HTERT RPE-1 (cell line): ENCODE data around the gene EEIG1.

Source experiments
- in situ Hi-C: fragments of 300-500 bp; cut with MboI; formaldehyde crosslinking; loops from 4 replicates; pipeline ENCODE4 v1.14.3; 2020; ENCODE audit warnings: low sequenced_read_pairs

Gene EEIG1

DNA sequence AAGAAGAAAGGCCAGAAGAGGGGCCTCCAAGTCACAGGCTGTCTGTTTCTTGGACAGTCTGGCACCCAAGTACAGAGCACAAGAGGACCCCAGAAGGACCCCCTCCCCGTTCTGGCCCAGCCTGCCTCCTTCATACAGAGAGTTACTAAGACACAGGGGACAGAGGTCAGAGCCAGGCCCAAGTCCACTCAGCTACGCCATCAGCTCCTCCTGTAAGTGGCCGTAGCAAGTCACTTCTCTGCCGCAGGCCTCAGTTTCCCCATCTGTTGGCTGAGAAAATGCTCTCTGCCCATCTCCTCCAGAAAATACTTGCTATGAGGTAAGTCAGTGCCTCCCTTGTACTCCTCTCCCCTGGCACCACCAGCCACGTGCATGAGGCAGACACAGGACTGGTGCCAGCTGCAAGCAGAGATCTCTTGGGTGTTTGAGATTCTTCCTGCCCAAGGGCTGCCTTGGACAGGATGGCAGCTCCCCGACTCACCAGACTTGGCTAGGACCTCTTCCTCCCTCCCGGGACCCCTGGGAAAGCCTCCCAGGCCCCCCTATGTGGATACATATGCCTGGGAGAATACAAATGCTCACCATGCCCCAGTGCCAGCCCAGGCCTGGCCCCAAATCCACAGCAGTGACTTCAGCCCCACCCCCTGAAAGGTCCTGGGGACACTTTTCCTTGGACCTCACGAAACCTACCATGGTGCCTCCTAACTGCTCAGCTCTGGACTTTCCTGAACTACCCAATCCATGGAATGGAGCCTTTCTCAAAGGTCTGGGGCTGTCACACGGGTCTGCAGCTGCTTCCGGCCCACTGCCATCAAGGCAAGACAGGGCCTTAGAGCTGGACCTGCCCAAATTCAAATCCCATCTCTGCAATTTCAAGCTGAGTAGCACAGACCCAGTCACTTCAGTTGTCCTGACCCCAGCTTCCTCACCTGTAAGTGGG, 5.1 kb downstream of the EEIG1 start:
- in situ Hi-C loops = no loop called here

- in situ Hi-C loops = no loop called here
Observed at GRCh38 chr9:127974769-127975261, 6.0 kb downstream of the EEIG1 start.

- in situ Hi-C loops = no loop called here
Observed at GRCh38 chr9:127974001-127974768, 6.6 kb downstream of the EEIG1 start.

DNA sequence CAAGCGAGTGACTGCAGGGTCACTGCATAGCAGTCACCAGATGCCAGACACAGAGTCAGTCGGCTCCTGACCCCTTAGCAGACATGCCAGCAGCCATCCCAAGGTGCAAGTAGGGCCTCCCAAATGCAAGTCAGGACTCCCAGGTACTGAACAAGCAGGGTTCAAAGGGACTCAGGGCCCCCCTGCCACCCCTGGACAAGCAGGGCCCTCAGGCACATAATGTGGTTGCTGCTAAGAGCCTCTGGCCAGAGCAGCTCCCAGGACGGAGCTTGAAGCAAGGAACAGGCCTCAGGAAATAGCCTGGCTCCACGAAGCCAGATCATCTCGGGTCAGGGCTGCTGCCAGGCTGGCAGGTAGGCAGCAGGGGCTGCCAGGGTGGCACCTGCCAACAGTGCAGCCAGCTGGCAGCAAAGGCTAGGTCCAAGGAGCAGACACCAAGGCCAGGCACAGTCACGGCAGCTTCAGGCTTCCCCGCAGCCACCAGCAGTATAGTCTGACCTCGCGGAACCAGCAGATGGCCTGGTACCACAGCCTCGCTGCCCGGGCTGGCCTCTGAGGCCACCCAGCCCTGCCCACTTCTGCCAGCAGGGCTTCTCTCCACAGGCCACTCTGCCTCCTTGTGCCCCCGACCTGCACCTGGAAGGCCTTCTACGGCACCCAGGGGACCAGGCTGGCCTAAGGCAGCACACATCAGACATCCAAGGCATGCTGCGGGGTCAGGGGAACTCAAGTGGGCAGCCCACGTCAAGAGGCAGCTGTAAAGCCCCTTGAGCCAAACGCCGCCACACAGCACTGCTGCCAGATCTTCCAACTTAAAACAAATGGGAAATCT, 7.4 kb downstream of the EEIG1 start:
- in situ Hi-C loops = no loop called here

- in situ Hi-C loops = no loop called here
Observed at GRCh38 chr9:127972236-127972871, 8.4 kb downstream of the EEIG1 start.

DNA sequence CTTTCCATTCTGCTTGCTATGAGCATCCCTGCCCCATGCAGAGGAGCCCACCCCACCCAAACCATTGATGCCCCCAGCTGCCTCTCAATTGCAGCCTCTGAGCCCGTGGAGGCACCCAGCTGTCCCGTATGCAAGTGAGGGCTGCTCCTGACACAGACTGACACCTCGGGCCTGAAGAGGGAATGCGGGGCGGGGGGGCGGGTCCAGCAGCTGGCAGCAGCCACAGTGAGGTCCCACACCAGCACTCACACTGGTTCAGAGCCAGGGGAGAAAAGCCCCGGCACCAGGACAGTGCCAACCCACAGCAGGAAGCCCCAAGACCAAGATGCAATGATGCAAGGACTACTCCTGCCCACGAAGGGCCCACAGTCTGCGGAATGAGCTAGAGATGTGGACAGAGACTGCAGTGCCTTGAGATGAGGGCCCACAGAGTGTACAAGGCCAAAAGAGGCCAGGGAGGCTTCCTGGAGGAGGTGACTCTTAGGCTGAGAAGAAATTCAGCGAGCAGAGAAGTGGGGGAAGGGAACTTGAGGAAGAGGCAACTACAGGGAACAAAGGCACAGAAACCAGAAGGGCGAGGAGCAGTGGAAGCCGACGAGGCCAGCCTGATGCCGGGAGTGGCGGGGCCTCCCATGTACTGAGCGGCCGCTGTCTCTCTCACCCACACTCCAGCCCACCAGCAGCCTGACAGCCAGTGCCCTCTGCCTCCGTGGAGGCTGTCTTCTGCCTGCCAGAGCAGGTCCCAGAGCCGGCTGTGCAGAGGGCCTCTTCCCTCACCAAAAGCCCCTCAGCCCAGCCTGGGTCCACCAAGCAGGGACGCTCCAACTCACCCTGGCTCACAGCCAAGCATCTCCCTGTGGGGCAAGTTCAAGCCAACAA, 9.2 kb downstream of the EEIG1 start:
- in situ Hi-C loops = no loop called here

GRCh38 chr9:127970401-127971313, 10.1 kb downstream of the EEIG1 start:
- in situ Hi-C loops = no loop called here

GRCh38 chr9:127968700-127969383, 11.9 kb downstream of the EEIG1 start:
- in situ Hi-C loops = no loop called here

DNA sequence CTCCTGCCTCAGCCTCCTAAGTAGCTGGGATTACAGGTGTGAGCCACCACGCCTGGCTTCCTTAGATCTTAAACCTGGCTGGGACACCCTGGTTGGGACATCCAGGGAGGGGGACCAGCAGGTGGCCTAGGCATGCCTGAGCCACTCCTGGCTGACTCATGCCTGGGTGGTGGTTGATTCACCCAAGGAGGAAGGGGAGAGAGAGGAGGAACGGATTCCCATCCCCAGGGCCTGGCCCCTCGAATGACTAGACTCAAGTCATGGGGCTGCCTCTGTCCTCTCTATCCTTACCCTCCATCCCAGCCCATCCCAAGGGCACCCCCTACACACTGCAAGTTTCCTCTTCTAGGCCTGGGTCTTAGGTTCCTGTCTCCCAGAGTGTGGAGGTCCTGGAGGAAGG, 12.7 kb downstream of the EEIG1 start:
- in situ Hi-C loops = no loop called here

DNA sequence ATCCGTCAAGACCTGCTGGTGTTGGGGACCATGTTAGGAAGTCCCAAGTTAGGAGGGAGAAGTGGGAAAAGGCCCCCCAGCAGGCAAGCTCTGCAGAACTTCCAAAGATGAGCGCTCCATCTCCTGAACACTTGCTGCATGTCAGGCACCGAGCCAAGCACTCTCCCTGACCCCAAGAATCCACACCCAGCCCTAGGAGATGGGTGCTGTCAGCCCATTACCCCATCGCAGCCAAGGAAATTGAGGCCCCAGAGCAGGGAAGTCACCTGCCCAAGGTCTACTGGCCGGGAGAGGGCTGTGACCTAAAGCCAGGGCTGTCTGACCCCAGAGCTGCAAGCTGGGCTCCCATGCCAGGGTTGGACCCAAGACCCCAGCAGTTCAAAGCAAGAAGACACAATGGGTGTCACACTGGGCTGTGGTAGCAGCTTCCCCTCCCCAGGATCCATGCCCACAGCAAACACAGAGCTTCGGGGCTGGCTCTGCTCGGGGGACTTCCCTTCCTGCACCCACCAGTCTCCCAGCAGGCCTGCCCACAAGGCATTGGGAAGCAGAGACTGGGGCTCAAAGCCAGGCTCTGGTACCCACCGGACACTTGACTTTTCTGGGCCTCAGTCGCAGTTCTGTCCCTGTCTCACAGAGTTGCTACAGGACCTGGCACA, 13.5 kb downstream of the EEIG1 start:
- in situ Hi-C loops = no loop called here

GRCh38 chr9:127966416-127967150, 14.2 kb downstream of the EEIG1 start:
- in situ Hi-C loops = no loop called here

GRCh38 chr9:127965953-127966352, 14.8 kb downstream of the EEIG1 start:
- in situ Hi-C loops = no loop called here

DNA sequence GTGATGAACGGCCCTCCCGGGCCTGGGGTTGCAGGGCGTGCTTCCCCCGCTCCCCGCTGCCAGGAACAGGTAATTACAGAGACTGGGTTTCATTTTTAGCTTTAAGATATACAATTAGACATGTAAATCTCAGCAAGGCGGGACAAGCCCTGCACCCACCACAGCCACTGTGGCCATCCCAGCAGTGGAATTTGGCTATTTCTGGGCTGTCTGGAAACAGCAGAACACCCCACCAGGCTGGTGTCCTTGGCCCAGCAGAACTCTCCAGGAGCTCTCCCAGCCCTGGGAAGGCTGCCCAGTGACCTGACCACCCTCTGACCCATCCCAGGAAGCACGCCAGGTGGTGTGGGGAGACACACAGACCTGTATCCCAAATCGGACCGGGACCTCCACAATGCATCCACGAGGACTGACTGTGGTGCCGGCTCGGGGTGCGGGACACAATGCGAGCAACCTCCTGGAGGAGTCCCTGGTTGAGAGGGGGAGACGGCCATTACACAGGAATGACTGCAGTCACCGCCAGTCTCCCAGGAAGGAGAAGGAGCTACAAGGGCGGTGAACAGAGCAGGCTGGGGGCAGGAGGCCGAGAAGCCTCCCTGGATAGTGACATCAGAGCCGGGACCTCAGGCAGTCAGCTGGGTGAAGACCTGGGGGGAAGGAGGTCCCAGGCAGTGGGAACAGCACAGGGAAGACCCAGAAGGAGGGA, 17.3 kb downstream of the EEIG1 start:
- in situ Hi-C loops = no loop called here

GRCh38 chr9:127963041-127963358, 17.8 kb downstream of the EEIG1 start:
- in situ Hi-C loops = no loop called here

DNA sequence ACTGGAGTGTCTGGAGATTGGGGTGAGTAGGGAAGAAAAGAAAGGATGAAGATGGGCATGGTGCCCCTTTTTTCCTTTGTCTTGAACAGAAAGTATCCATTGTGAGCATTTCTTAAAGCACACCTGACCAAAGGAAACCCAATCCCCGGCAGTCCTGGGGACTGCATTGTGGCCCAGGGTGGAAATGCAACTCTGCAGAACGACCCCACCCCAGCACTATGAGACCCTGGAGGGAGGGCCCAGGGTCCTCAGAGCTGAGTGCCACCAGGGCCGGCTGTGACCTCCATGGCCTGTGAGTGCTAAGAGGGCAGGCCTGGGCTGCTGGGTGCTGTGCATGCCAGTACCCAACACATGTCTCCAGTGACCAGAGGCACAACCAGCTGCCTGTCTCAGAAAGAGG, 18.5 kb downstream of the EEIG1 start:
- in situ Hi-C loops = no loop called here

- in situ Hi-C loops = no loop called here
Observed at GRCh38 chr9:127961613-127962155, 19.1 kb downstream of the EEIG1 start.
